ENCODE measurements around the gene EXOC3. TPM values are rescaled to one million over a fixed set of nuclear protein-coding genes. Genes with fewer than 3 reads are reported as not detected.

The EXOC3 gene
- total RNA-seq, 4 donors from 2014 or later = 49.5 to 87.5 (median 59.0) TPM

DNA sequence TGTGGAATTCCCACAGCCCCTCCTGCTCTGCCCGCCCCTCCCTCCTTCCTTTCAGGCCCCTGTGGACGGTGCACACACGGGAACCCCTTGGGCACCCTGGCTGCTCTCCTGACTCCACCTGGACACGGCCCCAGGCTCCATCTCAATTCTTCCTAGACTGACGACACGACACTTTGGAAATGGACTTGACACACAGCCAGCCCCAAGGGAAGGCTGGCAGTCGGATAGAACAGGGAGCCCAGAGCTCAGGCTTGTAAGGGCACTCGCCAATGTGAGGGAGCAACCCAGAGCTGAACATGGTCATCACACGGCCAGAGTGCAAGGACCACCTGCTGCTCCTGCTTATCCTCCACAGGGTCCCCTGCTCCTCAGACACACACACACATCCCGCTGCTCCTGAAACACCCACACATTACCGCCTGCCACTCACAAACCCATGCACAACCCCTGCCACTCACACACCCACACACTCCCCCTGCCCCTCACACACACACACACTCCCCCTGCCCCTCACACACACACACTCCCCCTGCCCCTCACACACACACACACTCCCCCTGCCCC lies 72.4 kb downstream of the EXOC3 start:
- DNase-seq (ENCODE audit: low spot score in 2 of 2) = no peak
- TF ChIP-seq POLR2A (IDR thresholded peaks at IDR 0.05) = no peak
- TF ChIP-seq, protein P1, sequence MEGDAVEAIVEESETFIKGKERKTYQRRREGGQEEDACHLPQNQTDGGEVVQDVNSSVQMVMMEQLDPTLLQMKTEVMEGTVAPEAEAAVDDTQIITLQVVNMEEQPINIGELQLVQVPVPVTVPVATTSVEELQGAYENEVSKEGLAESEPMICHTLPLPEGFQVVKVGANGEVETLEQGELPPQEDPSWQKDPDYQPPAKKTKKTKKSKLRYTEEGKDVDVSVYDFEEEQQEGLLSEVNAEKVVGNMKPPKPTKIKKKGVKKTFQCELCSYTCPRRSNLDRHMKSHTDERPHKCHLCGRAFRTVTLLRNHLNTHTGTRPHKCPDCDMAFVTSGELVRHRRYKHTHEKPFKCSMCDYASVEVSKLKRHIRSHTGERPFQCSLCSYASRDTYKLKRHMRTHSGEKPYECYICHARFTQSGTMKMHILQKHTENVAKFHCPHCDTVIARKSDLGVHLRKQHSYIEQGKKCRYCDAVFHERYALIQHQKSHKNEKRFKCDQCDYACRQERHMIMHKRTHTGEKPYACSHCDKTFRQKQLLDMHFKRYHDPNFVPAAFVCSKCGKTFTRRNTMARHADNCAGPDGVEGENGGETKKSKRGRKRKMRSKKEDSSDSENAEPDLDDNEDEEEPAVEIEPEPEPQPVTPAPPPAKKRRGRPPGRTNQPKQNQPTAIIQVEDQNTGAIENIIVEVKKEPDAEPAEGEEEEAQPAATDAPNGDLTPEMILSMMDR (IDR thresholded peaks at IDR 0.05) = no peak
- intact Hi-C loops (cut with DNase I; ENCODE audit: low total_unique reads) = no loop called here
- H3K4me3 ChIP-seq (ENCODE audit: low read depth, poor library complexity, severe bottlenecking) = no peak overlapping the region
- WGBS, 2 donors = 24 to 28% methylated on average over 11 of the region's 11 CpGs

DNA sequence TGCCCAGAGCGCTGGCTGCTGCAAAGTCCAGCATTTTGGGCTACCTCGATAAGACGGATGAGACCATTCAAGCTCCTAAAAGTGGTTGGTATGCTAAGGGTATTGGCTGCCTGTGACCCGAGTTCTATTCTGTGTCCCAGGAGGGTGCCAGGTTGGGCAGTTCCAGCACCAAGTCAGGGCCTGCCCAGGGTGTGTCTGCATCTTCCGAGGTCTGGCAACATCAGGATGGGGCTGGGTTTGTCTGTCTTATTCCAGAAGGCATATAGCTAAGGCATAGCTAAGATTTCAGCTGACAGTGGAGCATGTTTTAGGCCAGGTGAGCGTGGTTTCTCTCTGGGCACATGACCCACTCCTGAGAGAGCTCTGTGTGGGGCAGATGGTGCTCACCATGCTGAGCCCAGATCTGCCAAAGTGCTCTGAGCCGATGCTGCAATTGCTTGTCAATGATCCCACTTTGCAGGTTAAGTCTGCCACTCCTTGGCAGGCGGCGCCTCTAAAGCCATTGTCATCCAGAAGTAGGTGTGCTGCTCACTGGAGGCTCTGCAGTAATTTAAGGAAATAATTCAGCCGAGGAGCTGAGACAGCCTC lies 73.5 kb downstream of the EXOC3 start:
- H3K4me3 ChIP-seq (ENCODE audit: low read depth, poor library complexity, severe bottlenecking) = no peak overlapping the region
- 45 to 50% methylated on average over 10 of the region's 10 CpGs for WGBS, 2 donors
- intact Hi-C loops (cut with DNase I; ENCODE audit: low total_unique reads) = no loop called here
- DNase-seq (ENCODE audit: low spot score in 2 of 2) = peak in 1 of 2 donors; percentile 62
- no peak for TF ChIP-seq POLR2A (IDR thresholded peaks at IDR 0.05)
- TF ChIP-seq, protein P1 (IDR thresholded peaks at IDR 0.05) = no peak

Other genes with a start within 250 kb of the EXOC3 start
- gene CCDC127, start 225.0 kb upstream of the EXOC3 start, total RNA-seq = 1 to 10 TPM; 3.0 to 6.2 (median 4.6) TPM
- gene SDHA, start 224.9 kb upstream of the EXOC3 start, total RNA-seq = 10 to 100 TPM; 59.9 to 70.4 (median 67.8) TPM
- gene PDCD6, start 171.5 kb upstream of the EXOC3 start, total RNA-seq = 100 to 1,000 TPM in 2 of 4 donors, 10 to 100 TPM in 2; 76.8 to 112 (median 101) TPM
- gene AHRR, start 121.5 kb upstream of the EXOC3 start, total RNA-seq = 10 to 100 TPM in 1 of 4 donors, 1 to 10 TPM in 3; 3.6 to 19.6 (median 6.0) TPM
- 1 to 10 TPM; 4.8 to 7.1 (median 5.8) TPM for gene SLC9A3, start 81.3 kb downstream of the EXOC3 start, total RNA-seq
- gene CEP72, start 169.2 kb downstream of the EXOC3 start, total RNA-seq = 10 to 100 TPM in 2 of 4 donors, 1 to 10 TPM in 2; 7.2 to 11.9 (median 9.2) TPM